Measurements from ENCODE around the gene FNDC8.

GRCh38 chr17:35129154-35129972, 7.9 kb downstream of the FNDC8 start:
- TF ChIP-seq POLR2A (IDR thresholded peaks at IDR 0.05), result no peak
- TF ChIP-seq CTCF (IDR thresholded peaks at IDR 0.05), result no peak

Data from heart left ventricle (tissue), 13 donors.